Regular cardiac myocyte (primary cell): Measurements from ENCODE around the gene TJAP1. TPM values are rescaled to one million over a fixed set of nuclear protein-coding genes. Genes with fewer than 3 reads are reported as not detected.

Experiments
- total RNA-seq: library from RNA; depleted of rRNA; stranded (reverse); fragments of >200 nt; gene quantifications from 2 replicates; pipeline ENCODE4 v1.2.3, GENCODE V29; 2014

The TJAP1 gene, protein sequence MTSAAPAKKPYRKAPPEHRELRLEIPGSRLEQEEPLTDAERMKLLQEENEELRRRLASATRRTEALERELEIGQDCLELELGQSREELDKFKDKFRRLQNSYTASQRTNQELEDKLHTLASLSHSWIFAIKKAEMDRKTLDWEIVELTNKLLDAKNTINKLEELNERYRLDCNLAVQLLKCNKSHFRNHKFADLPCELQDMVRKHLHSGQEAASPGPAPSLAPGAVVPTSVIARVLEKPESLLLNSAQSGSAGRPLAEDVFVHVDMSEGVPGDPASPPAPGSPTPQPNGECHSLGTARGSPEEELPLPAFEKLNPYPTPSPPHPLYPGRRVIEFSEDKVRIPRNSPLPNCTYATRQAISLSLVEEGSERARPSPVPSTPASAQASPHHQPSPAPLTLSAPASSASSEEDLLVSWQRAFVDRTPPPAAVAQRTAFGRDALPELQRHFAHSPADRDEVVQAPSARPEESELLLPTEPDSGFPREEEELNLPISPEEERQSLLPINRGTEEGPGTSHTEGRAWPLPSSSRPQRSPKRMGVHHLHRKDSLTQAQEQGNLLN
- 7.6 and 9.0 TPM in 2 replicates for total RNA-seq

DNA sequence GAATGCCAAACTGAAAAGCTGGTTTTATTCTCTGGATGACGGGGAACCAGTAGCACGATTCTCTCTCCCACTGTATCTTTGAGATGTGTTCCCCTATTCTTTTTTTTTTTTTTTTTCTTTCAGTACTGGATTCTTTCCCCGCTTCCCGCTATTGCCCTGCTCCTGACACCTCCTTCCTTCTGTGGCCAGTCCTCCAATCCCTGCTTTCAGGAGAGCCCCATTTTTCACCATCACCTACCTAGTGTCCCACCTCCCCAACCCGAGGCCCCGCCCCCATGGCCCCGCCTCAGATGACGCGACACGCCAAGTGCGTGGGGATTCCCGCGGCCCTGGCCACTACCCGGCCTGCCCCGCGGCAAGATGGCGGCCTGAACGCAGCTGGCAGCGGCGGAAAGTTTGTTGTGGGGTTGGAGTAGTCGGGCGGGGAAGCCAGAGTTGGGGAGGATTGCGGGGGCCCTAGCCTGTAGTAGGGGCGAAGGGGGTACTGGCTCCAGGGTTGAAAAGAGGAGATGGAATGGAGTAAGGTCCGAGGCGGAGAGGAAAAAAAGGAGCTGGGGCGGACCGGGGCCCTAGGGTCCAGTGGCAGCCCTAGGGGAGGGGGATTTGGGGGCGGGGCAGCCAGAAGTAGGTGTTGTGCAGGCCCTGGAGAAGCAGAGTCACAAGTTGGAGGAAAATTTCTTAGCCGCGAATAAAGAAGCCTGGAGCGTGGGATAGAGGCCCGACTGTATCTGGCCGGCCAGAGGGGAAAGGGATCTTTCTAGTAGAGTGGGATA lies at the start of gene TJAP1:
TSS of gene TJAP1 (plus strand) at position 336 of the 773 bp plus-strand sequence. CDS start 21,432 bp downstream, outside the sequence.

DNA sequence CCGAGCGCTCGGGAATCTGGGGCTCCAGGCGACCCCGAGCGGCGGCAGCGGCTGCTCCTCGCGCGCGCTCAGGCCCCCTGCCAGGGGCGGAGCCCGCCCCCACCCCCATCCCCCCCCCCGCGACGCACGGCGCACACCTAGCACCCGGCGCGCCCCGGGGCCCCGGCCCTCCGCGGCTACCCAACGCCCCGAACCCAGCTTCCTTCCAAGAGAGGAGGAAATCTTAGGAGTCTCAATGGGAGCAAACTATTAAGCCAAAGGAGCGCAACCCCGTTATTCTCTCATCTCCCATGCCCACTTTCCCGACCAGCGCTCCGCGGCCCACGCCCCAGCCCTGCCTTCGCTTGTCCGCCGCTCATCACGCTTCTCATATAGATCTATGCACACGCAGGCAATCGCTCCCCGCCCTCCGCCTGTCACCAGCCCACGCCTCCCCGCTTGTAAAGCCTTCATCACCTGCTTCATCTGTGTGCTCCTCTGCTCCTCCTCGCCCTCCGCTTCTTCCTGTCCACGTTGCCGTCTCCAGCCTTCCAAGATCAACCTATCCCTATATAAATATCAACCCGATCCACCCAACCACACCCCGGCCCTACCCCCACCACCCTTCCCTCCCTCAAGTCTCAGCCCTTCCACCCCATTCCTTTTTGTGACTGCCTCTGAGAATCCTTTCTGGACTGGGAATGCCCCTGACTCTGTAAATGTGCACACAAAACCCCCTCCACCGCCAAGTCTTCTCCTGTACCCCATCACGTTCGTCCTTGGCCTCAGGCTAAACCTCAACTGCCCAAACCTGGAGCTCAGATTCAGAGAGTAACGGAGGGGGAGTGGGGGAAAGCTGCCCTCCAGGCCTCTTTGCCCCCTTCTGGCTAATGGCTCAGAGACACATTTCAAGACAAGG lies 21.6 kb upstream of the TJAP1 start, which contains the start of gene DLK2:
TSS of gene DLK2 (minus strand) at position 18 of the 898 bp plus-strand sequence. CDS start 723 bp downstream, outside the sequence.

DNA sequence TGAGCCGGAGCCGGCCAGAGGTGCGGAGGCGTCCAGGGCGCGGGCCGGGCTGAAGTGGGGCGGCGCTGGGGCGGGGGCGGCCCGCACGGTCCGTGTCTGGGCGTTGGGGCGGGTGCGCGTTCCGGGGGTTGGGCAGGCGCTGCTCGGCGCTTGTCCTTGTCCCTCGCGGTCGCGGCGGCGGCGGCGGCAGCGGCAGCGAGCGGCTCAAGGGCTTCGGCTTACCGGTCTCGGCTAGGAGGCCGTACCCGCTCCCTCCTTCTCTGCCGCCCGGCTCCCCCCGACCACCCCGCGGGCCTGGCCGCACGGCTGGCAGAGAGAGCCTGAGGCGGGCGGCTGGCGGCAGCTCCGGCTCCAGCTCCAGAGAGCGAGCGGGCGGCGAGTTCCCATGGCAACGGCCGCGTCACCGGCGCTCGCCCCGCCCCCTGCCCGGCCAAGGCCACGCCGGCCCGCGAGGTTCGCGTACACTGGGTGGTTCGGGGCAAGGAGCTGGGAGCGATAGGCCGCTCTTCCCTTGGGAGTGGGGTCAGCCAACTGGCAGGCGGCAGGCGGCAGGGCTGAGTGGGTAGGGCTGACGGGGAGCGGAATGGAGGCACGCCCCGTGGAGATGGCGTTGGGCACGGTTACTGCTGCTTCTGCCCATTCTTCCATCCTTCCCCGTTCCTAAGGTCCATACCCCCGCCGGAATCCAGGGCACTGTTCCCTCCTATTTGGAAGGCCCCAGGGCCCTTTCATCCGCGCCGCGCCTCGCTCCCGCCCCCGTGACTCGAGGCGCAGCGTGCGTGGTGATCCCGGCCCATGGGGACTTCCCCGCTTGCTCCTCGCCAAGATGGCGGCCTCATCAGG lies 32.8 kb downstream of the TJAP1 start, which contains the start of gene LRRC73:
TSS of gene LRRC73 (minus strand) at position 363 of the 843 bp plus-strand sequence. CDS start 561 bp downstream, outside the sequence.

DNA sequence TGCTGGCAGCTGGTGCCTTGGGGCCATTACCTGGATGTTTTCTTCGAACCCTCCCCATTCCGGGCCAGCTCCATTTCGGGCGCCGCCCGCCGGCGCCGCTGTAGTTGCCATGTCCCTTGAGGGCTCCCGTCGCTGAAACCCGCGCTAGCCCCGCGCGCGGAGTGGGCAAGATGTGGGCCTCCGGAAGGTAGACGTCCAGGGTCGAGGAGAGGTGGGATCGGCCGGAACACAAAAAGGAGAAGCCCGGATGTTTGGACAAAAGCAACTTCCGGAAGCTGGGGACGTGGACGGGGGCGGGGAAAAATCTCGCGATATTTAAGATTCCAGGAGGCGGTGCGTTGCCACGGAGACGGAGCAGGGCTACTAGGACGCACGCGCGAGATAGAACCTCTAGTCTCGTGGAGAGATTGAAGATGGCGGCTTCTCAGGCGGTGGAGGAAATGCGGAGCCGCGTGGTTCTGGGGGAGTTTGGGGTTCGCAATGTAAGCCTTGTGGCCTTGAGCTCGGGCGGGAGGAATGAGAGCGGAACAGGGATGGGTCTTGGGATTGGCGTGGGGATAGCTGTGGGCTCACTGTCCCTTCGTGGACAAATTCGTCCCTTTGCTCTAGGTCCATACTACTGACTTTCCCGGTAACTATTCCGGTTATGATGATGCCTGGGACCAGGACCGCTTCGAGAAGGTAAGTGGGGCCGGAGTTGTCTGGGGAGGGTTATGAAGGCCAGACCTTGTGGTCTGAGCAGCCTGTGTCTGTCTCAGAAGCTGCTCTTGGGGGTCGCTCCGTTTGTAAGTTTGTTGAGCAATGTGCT lies 39.5 kb downstream of the TJAP1 start, which contains the start of the genes POLR1C and YIPF3:
TSS of gene POLR1C (plus strand) at position 393 of the 808 bp plus-strand sequence. CDS start at position 414, 21 bp downstream.
TSS of gene YIPF3 (minus strand) at position 230 of the 808 bp plus-strand sequence. CDS start at position 111, 119 bp downstream.

Other genes starting within 250 kb of the TJAP1 start
- 36.1 and 53.1 TPM in 2 replicates for gene DNPH1, start 248.1 kb upstream of the TJAP1 start, total RNA-seq
- under 0.01 TPM in 1 of 2 replicates, not detected in the other for gene TTBK1, start 234.1 kb upstream of the TJAP1 start, total RNA-seq
- not detected in 2 replicates for gene SLC22A7, start 179.3 kb upstream of the TJAP1 start, total RNA-seq
- not detected in 2 replicates for gene CRIP3, start 168.7 kb upstream of the TJAP1 start, total RNA-seq
- 3.9 and 5.8 TPM in 2 replicates for gene ZNF318, start 107.9 kb upstream of the TJAP1 start, total RNA-seq
- gene ABCC10, start 50.0 kb upstream of the TJAP1 start, total RNA-seq, result 14.4 and 18.8 TPM in 2 replicates
- 0.19 and 0.28 TPM in 2 replicates for gene DLK2, start 22.0 kb upstream of the TJAP1 start, total RNA-seq
- 0.19 and 0.56 TPM in 2 replicates for gene LRRC73, start 32.8 kb downstream of the TJAP1 start, total RNA-seq
- gene YIPF3, start 39.4 kb downstream of the TJAP1 start, total RNA-seq, result 78.0 and 95.0 TPM in 2 replicates
- gene POLR1C, start 39.5 kb downstream of the TJAP1 start, total RNA-seq, result 24.0 and 39.5 TPM in 2 replicates
- gene XPO5, start 98.5 kb downstream of the TJAP1 start, total RNA-seq, result 21.4 and 28.8 TPM in 2 replicates
- gene POLH, start 98.6 kb downstream of the TJAP1 start, total RNA-seq, result 27.9 and 31.6 TPM in 2 replicates
- gene GTPBP2, start 151.7 kb downstream of the TJAP1 start, total RNA-seq, result 38.0 and 59.8 TPM in 2 replicates
- 38.0 and 48.5 TPM in 2 replicates for gene MAD2L1BP, start 158.3 kb downstream of the TJAP1 start, total RNA-seq
- 0.58 and 0.85 TPM in 2 replicates for gene RSPH9, start 167.5 kb downstream of the TJAP1 start, total RNA-seq
- gene MRPS18A, start 210.2 kb downstream of the TJAP1 start, total RNA-seq, result 27.3 and 43.5 TPM in 2 replicates